Measurements from ENCODE around the gene RFTN1. TPM values are rescaled to one million over a fixed set of nuclear protein-coding genes. Genes with fewer than 3 reads are reported as not detected.
A peak's percentile ranks its signal among the peaks of the same experiment; 100 is the strongest.

RFTN1 gene
- polyA plus RNA-seq, 2 of the 4 experiments (the other 2 are of a cell fraction), result 1.8 to 3.7 TPM

- ChIA-PET POLR2A (no interaction called here), CTCF (no interaction called here)
- TF ChIP-seq ZC3H11A (IDR thresholded peaks at IDR 0.05) (no peak), MAZ (IDR thresholded peaks at IDR 0.05; ENCODE audit: borderline replicate concordance, low read depth, low read length) (no peak), NFE2L2 (conservative IDR thresholded peaks at IDR 0.05; ENCODE audit: low read length) (peak; percentile 97), JUNB (IDR thresholded peaks at IDR 0.05) (no peak), HEYL (CRISPR knock-in tag; IDR thresholded peaks at IDR 0.05) (no peak), E2F6 (IDR thresholded peaks at IDR 0.05; ENCODE audit: borderline replicate concordance, low read depth) (no peak), RARB (CRISPR knock-in tag; IDR thresholded peaks at IDR 0.05) (no peak), USF2 (IDR thresholded peaks at IDR 0.05) (no peak), POLR2A (IDR thresholded peaks at IDR 0.05; ENCODE audit: low read length) (no peak), ZNF302 (CRISPR knock-in tag; IDR thresholded peaks at IDR 0.05) (no peak), MAFK (IDR thresholded peaks at IDR 0.05; ENCODE audit: partially characterized antibody) (peak; percentile 94)
- Histone ChIP-seq H3K4me3 (no peak overlapping the region), H3K27ac (peak overlapping the region; percentile 5 to 54; a peak in 3 of 6 replicates), H3K4me1 (peaks cover 9% of the 10 kb centered on the region; the same call in 1 of the 3 replicates), H3K9me3 (no peaks in the 10 kb centered on the region), H3K4me2 (no peak overlapping the region)
- no peak for ATAC-seq
- DNase-seq (ENCODE audit: low read depth in 1 of 2, low spot score in 1 of 2), result peak in 1 of 2 experiments; percentile 9
- WGBS (ENCODE audit: missing lambda C conversion rate), result 34% methylated on average over 2 of the region's 2 CpGs
- no peak for FAIRE-seq
Measured at GRCh38 chr3:16349986-16350596, 163.4 kb downstream of the RFTN1 start.

GRCh38 chr3:16347548-16347947 is 166.0 kb downstream of the RFTN1 start:
- peaks cover 9% of the 10 kb centered on the region; the same call in 1 of the 3 replicates for H3K4me1 ChIP-seq
- ATAC-seq (no peak), FAIRE-seq (no peak), DNase-seq (ENCODE audit: low read depth in 1 of 2, low spot score in 1 of 2) (no peak)
- 67% methylated on average over 4 of the region's 4 CpGs for WGBS (ENCODE audit: missing lambda C conversion rate)
- no peaks in the 10 kb centered on the region; the same call in 2 of the 3 replicates for H3K9me3 ChIP-seq
- H3K4me2 ChIP-seq, result no peak overlapping the region
- H3K4me3 ChIP-seq, result no peak overlapping the region
- ChIA-PET CTCF (no interaction called here), POLR2A (no interaction called here)
- H3K27ac ChIP-seq, result no peak overlapping the region
- TF ChIP-seq MAFK (IDR thresholded peaks at IDR 0.05; ENCODE audit: partially characterized antibody), result peak; percentile 63
- no peak for TF ChIP-seq KDM1A (IDR thresholded peaks at IDR 0.05; ENCODE audit: low read depth)

- ATAC-seq (no peak), FAIRE-seq (no peak), DNase-seq (ENCODE audit: low read depth in 1 of 2, low spot score in 1 of 2) (no peak)
- H3K27ac ChIP-seq, result no peak overlapping the region
- H3K4me3 ChIP-seq, result no peak overlapping the region
- no peaks in the 10 kb centered on the region; the same call in 2 of the 3 replicates for H3K9me3 ChIP-seq
- WGBS (ENCODE audit: missing lambda C conversion rate), result 87% methylated on average over 7 of the region's 7 CpGs
- H3K4me1 ChIP-seq, result peaks cover 9% of the 10 kb centered on the region; the same call in 1 of the 3 replicates
- ChIA-PET CTCF (interaction anchor here (1.0 kb wide), 1 partner anchor 56 kb away, joined by 3 read pairs; no protein-coding TSS in a partner anchor), POLR2A (no interaction called here)
- H3K4me2 ChIP-seq, result no peak overlapping the region
- TF ChIP-seq SREBF2 (IDR thresholded peaks at IDR 0.05) (no peak), TFCP2L1 (CRISPR knock-in tag; IDR thresholded peaks at IDR 0.05) (no peak), POLR2AphosphoS2 (conservative IDR thresholded peaks at IDR 0.05; ENCODE audit: low read length) (no peak), EHF (CRISPR knock-in tag; IDR thresholded peaks at IDR 0.05) (no peak), CBX2 (IDR thresholded peaks at IDR 0.05; ENCODE audit: borderline replicate concordance, low read depth) (no peak), USF2 (IDR thresholded peaks at IDR 0.05) (no peak), CHD4 (IDR thresholded peaks at IDR 0.05; ENCODE audit: borderline replicate concordance) (no peak), FOSL2 (IDR thresholded peaks at IDR 0.05) (no peak), FOSL2 (CRISPR knock-in tag; IDR thresholded peaks at IDR 0.05) (no peak), KDM1A (IDR thresholded peaks at IDR 0.05; ENCODE audit: low read depth) (no peak), FOSB (CRISPR knock-in tag; IDR thresholded peaks at IDR 0.05) (no peak), BCL3 (IDR thresholded peaks at IDR 0.05) (no peak), RCOR1 (IDR thresholded peaks at IDR 0.05; ENCODE audit: low read depth, low read length) (no peak)
Measured at GRCh38 chr3:16346413-16347081, 167.0 kb downstream of the RFTN1 start.
